ENCODE measurements around the gene RPGRIP1.
"Not testable (repeated sequence)": the region's sequence is repeated elsewhere in the genome, so short reads cannot be mapped to it uniquely, and the experiment has no call there.

Gene RPGRIP1

DNA sequence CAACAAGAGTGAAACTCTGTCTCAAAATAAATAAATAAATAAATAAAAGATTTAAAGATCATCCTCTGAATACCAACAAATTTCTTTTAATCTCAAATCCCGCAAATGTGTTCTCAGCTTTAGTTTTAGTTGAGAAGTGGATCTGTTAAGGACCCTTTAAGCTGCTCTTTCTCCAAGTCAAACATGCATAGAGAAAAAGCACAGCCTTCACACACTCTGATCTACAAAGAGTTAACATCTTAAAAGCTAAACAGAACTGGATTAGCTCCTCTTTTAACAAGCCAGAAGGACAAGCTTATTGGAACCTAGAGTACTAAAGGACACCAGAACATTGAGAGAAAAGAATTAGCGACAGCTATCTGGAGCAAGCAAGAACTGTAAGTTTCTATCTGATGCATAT lies at the start of gene RPGRIP1:
Gene RPGRIP1 (plus strand): TSS at position 301 of the 400 bp plus-strand sequence. CDS start 7,894 bp downstream, outside the sequence.
- no peak for DNase-seq

DNA sequence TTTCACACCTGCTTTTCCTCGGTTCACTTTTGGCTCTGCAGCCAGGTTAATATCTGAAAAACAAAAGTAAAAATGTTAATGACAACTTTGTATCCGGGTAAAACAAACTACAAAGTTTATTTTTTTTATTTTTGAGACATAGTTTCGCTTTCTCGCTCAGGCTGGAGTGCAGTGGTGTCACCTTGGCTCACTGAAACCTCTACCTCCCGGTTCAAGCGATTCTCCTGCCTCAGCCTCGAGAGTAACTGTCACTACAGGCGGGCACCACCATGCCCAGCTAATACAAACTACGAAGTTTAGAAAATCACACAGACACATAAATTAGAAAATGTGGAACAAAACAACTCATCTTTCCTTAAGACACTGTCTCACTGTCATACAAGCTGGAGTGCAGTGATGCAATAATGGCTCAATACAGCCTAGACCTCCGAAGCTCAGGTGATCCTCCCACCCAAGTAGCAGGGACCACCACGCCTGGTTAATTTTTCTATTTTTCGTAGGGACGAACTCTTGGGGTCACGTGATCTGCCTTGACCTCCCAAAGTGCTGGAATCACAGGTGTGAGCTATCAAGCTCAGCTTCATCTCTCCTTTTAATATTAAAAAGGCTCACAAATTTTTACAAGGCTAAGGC lies 48.7 kb upstream of the RPGRIP1 start:
- no peak for DNase-seq

DNA sequence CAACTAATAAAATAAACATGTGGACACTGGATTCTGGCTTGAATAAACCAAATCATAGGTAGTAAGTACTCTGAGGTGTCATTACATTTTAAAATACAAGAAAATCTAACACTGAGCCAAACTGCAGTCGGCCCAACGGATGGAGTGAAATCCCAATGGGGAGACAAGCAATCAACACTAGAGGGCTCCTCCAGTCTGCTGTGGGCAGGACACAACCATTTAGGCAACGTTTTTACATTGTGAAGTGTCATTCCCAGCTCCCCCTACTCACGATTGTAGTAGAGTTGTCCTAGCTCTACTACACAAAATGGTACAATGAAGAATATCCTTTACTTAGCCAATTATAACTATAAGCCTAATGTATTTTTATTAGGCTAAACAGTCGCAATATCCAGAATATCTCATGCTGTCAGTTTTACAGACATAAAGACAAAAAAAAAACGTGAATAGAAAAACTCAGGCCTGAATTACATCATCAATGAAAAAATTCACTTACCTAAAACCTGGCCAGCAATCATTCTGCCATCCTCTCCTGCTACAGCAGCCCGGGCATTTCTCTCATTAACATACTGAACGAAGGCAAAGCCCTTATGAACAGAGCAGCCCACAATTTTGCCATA lies 46.3 kb upstream of the RPGRIP1 start:
- DNase-seq = no peak

DNA sequence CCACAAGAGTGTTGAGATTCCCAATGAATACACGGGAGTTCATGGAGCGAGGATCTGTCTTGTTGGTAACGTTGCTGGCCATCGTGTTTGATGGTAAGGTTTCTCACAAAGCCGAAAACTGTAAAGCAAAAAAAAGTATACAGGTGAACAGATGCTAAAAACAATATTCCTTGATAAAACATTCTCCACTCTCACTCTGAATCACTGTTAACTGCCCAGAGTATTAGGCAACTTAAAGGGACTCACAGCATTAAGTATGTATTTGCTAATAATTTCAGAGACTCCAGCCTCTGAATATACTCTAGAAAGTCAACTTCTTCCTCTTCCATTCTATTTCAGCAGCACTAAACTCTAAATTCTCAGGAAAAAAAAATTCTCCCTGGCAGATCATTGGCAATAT lies 45.8 kb upstream of the RPGRIP1 start:
- no peak for DNase-seq

DNA sequence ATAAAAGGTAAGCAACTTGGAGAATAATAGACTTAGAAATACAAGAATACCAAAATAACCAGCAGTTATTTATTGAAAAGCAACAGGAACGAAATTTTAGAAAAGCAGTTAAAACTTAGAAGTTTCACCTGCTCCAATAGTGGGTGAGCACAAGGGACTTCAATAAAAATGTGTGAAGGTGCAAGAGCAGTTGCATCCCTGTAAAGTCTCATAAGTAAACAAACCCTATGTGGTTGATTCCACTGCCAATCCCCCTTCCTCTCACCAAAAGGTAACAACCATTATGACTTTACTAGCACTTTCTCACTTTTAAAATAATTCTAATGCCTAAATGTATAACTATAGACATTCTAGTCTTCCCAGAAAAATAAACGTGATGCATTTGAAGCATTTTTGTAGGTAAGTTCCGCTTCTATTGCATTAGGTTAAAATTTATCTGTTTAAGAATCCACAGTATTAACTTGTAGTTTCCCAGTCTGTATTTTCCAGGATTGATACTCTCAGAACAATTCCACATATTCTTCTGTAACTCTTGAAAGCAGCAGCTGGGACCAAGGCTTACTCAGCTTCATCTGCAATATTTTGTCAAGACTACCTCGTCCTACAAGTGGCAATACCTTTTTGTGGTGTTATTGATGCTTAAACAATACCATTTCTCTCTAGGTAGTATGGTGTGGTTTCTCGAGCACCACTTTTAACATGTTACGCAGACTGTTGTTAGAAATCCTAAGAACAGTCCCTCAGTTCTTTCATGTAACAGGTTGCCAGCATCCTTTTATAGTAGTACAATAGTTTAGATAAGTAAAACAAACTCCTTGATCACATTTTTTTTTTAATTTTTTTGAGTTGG lies 42.7 kb upstream of the RPGRIP1 start:
- no peak for DNase-seq

DNA sequence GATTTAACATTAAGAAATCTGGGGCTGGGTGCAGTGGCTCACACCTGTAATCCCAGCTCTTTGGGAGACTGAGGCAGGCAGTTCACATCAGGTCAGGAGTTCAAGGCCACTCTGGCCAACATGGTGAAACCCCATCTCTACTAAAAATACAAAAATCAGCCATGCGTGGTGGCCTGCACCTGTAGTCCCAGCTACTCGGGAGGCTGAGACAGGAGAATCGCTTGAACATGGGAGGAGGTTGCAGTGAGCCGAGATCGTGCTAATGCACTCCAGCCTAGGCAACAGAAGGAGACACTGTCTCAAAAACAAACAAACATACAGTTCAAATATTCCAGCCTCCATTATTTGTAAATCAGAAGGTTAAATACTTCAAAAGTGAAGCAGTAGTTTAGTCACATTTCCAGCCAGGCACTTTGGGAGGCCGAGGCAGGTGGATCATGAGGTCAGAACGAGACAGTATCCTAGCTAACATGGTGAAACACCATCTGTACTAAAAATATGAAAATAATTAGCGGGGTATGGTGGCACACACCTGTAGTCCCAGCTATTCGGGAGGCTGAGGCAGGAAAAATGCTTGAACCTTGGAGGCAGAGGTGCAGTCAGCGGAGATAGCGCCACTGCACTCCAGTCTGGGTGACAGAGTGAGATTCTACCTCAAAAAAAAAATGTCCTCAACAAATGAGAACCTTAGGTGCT lies 40.9 kb upstream of the RPGRIP1 start:
- DNase-seq = no peak

DNA sequence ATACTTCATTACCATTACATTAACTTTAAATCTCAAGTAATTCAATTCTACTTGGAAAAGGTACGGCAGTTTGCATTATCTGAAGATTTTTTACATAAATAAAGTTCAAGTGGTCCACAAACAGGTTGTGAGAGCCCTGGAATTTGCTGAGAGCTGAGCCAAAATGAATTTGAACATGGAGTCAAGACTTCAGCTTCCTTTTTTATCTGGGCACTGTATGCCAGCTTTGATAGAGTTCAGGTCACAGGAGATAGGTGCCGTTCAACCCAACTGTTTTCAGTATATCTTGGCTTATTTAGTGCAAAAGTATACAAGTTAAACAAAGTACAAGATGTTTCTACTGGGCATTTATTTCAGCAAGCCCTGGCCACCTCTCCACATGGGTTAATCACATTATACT lies 39.5 kb upstream of the RPGRIP1 start:
- no peak for DNase-seq

DNA sequence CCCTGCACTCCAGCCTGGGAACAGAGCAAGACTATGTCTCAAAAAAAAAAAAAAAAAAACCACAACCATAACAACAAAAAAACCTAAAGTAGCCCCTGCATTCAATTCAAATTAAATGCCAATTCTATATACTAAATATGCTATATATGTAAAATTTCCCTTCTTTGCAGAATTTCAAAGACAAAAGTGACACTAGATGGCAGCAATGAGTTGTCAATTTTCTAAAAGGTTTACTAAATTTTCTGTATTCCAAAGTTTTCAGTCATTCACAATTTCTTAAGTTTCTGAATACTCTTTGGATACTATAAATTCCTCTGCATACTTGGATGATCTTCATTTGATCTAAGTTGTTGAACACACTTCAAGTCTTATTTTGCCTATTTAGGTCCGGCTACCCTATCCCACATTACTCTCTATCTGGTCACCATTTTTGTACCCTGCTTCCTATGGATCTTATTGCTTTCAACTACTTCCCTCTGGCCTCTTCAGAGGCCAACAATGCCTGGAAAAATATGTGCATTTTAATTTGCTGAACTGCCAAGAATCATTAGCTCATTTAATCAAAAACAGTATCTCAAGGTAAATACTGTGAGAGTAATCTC lies 38.6 kb upstream of the RPGRIP1 start:
- no peak for DNase-seq

DNA sequence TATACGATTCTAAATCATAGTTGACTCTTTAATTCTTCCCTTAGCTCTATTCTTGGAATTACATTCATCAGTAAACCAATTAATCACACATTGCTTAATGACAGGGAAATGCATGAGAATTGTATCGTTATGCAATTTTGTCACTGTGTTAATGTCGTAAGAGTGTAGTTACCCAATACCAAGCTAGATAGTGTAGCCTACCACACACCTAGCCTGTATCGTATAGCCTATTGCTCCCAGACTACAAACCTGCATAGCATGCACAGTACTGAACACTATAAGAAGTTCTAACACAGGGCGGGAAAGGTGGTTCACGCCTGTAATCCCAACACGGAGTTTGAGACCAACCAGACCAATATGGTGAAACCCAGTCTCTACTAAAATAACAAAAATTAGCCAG lies 35.3 kb upstream of the RPGRIP1 start:
- no peak for DNase-seq

DNA sequence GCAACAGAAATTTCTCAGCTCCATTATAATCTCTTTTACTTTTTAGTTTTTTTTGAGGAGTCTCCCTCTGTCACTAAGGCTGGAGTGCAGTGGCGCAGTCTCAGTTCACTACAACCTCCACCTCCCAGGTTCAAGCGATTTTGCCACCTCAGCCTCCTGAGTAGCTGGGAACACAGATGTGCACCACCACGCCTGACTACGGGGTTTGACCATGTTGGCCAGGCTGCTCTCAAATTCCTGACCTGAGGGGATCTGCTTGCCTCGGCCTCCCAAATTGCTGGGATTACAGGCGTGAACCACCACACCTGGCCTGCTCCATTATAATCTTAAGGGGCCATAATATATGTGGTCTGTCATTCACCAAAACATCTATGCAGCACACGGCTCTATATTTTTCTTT lies 34.1 kb upstream of the RPGRIP1 start:
- DNase-seq = no peak

DNA sequence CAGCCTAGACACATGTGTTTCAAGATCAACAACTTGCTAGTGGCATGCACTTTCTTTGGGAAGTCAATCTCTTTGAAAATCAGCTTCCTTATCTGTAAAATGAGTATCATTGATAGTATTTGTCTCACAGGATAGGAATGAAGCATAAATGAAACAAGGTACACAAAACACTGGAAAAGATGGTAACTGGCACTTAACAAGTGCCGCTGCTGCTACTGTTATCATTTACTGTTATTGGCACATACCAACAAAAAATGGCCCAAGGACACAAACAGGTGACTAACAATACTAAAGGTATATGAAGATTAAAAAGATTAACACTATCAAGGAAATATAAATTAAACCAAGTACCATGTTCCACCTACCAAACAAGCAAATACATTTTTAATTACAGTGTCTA lies 31.5 kb upstream of the RPGRIP1 start:
- no peak for DNase-seq

DNA sequence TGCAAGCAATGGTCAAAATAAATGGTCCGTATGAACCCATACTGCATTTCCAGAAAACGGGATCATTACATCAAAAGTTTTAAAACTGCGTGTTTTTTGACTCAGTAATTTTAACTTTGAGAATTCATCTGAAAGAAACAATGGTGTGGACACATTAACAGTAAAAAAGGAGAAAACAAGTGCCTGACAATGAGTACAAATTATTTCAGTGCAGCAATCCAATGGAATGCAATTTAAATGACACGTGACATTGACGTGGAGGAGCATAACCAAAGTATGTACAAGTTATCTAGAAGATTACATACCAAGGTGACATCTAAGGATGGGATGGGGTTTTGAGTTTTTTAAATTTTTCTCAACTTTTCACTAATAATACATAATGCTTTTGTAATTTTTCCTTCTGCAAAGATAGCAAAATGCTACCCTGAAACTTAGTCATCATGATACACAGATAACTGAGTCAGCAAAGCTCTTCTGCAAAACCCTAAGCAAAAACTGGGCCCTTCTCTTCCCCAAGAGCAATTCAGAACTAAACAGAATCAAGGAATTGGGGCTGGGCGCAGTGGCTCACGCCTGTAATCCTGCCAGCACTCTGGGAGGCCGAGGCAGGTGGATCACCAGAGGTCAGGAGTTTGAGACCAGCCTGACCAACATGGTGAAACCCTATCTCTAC lies 31.0 kb upstream of the RPGRIP1 start:
- DNase-seq = no peak

DNA sequence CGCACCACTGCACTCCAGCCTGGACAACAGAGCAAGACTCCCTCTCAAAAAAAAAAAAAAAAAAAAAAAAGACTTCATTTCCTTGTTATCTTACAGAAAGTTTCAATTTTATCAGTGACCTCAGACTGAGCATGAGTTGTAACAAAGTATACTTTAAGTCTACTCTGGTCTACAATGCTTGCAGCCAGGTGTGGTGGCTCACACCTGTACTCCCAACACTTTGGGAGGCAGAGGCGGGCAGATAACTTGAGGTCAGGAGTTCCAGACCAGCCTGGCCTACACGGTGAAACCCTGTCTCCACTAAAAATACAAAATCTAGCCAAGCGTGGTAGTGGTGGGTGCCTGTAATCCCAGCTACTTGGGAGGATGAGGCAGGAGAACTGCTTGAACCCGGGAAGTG lies 28.7 kb upstream of the RPGRIP1 start:
- no peak for DNase-seq

DNA sequence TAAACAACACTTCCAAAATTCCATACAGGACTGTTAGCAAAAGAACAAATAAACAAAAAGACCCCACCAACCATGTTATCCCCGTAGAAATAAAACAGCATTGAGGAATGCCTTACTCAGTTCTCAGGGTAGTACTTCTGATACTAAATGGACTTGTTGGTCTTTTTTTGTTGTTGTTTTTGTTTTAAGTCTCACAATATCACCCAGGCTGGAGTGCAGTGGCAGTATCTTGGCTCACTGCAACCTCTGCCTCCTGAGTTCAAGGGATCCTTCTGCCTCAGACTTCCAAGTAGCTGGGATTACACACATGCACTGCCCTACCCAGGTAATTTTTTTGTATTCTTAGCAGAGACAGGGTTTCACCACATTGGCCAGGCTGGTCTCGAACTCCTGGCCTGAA lies 27.7 kb upstream of the RPGRIP1 start:
- DNase-seq = no peak

DNA sequence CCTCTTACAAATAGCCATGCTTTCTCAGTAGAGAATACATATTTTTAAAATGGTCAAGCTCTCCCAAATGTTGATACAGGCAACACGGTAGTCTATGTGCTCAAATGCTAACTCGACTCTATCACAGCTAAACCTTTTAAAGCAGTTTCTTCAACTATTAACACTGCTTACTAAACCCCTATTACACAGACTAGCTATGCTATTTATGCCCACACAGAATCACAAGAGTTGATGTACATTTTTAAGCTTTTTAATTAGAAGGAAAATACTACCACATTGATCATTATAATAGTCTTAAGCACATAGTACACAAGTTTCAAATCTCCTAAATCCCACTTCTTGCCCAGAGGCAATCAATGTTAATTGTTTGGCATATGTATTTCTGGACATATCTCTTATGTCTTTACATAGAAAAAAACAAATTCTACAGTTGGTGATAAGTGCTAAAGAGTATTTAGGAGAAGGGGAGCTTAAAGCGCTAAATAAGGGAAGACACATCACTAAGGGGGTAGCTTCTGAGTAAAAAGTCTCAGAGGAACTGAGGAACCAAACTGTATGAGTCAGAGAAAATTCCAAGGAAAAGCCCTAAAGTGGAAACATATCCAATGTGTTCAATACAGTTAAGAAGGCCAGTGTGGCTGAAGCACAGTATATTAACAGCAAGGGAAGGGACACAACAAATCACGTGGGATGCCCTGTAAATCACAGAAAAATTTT lies 24.3 kb upstream of the RPGRIP1 start:
- no peak for DNase-seq

DNA sequence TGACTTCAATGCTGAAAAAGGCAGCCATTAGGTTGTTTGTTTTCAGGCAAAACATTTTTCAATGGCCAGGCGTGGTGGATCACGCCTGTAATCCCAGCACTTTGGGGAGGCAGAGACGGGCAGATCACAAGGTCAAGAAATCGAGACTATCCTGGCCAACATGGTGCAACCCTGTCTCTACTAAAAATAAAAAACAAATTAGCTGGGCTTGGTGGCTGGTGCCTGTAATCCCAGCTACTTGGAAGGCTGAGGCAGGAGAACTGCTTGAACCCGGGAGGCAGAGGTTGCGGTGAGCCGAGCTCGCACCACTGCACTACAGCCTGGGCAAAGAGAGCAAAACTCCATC lies 23.8 kb upstream of the RPGRIP1 start:
- DNase-seq = not testable (repeated sequence)

DNA sequence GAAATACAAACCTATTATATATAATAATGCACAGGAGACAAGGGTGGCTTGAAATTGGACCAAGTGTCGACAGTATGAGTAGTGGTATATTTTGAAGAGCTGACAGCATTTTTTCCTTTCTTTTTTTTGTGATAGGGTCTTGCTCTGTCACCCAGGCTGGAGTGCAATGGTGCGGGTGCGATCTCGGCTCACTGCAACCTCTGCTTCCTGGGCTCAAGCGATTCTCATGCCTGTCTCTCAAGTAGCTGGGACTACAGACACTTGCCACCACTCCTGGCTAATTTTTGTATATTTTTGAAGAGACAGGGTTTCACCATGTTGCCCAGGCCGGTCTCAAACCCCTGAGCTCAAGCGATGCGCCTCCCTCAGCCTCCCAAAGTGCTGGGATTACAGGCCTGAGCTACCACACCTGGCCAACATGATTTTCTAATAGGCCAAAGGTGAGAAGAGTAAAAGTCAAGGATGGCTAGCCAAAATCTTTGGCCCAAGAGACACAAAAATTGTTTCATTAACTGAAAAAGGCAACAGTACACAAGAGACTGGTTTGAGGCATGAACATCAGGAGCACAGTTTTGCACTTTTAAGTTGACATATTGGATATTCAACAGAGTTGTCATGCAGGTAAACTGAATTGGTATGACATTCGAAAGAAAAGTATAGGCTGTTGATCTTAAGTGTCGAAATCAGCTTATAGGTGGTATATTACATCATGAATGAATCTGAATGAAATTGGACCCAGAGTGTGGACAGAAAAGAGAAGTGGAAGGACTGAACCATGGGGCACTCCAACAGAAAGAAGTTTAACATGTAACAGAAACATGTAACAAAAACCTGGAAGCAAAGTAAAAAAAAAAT lies 23.1 kb upstream of the RPGRIP1 start:
- DNase-seq = no peak

DNA sequence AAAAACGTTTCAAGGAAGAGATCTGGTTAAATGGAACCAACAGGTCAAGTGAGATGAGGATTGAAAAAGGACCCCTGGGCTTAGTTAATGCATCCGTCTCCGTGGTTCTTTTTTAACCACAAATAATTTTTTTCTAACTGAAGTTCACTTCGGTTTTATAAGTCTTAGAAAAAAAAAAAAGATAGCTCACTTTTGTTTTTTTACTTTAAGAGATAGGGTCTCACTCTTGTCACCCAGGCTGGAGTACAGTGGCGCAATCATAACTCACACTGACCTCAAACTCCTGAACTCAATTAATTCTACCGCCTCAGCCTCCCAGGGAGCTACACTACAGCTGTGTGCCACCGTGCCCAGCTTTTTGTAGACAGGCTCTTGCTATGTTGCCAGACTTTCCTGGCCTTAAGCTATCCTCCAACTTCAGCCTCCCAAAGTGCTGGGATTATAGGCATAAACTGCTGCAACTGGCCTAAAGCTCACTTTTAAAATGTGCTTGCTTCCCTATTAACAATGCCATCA lies 22.4 kb upstream of the RPGRIP1 start:
- no peak for DNase-seq

DNA sequence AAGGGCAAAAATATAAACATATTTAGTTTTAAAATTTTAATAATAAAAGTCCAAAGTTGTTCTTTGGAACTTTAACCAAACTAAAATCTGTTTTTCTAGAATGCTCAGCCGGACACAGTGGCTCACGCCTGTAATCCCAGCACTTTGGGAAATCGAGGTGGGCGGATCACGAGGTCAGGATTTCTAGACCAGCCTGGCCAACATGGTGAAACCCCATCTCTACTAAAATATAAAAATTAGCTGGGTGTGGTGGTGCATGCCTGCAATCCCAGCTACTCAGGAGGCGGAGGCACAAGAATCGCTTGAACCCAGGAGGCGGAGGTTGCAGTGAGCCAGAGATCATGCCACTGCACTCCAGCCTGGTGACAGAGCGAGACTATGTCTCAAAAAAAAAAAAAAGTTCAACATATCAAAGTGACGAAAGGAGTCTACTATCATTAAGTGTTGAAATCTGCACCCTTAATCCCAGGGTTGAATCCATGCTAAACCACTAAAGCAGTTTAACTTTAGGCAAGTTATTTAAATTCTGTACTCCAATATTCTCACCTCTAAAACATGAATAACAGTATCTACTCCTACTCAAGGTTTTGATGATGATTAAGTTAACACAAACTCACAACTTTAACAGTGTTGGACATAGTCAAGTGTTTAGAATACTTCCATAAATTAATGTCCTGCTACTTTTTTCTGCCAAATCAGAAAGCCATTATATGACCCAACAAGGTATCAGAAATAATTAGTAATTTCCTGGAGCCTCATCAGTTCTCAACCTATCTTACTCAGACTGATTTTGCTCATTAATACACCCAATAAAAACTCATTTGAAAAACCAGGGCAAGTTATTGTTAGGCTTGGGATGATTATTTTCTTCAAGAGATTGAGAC lies 21.6 kb upstream of the RPGRIP1 start:
- no peak for DNase-seq

Data from GDM1 (cell line).